ENCODE measurements around the gene CHST3. TPM values are rescaled to one million over a fixed set of nuclear protein-coding genes. Genes with fewer than 3 reads are reported as not detected.

The CHST3 gene
- total RNA-seq, 1 experiment from 2014 or later: 6.1 TPM

GRCh38 chr10:71931295-71931694 lies 32.9 kb upstream of the CHST3 start:
- Histone ChIP-seq H3K4me2 (ENCODE audit: insufficient read depth, insufficient read length, low read length) (no peak overlapping the region), H3K9me3 (ENCODE audit: control insufficient read depth, low read depth, low read length) (no peaks in the 10 kb centered on the region), H2BK12ac (ENCODE audit: insufficient read length, low read depth, low read length) (no peak overlapping the region), H3K79me1 (ENCODE audit: insufficient read depth, low read depth, low read length, poor library complexity, severe bottlenecking) (no peaks in the 10 kb centered on the region), H3K79me2 (ENCODE audit: insufficient read depth, low read length) (no peaks in the 10 kb centered on the region), H2AFZ (ENCODE audit: low read length) (no peak overlapping the region), H3K18ac (ENCODE audit: insufficient read length, low read depth, low read length) (no peak overlapping the region), H3K27ac (ENCODE audit: insufficient read length, low read depth, low read length) (no peak overlapping the region), H2BK120ac (ENCODE audit: low read depth, low read length, poor library complexity, severe bottlenecking) (no peak overlapping the region), H3K27me3 (ENCODE audit: insufficient read depth, low read length) (no peaks in the 10 kb centered on the region), H3T11ph (ENCODE audit: low read length) (no peak overlapping the region), H3K23ac (ENCODE audit: insufficient read length, low read depth, low read length) (no peak overlapping the region), H3K56ac (ENCODE audit: insufficient read length, low read depth, low read length) (no peak overlapping the region), H4K5ac (ENCODE audit: insufficient read length, low read depth, low read length) (no peak overlapping the region), H4K91ac (ENCODE audit: insufficient read length, low read depth, low read length) (no peak overlapping the region), H4K20me1 (ENCODE audit: control insufficient read depth, insufficient read depth, insufficient read length) (no peaks in the 10 kb centered on the region), H2BK15ac (ENCODE audit: low read depth, low read length) (no peak overlapping the region), H3K4ac (ENCODE audit: low read depth, low read length) (no peak overlapping the region), H3K14ac (ENCODE audit: insufficient read depth, low read length) (no peak overlapping the region), H2BK5ac (ENCODE audit: insufficient read length, low read length) (no peak overlapping the region), H3K9ac (ENCODE audit: extremely low read depth, insufficient read length, low read length) (no peak overlapping the region), H2AK5ac (ENCODE audit: insufficient read length, low read length) (no peak overlapping the region), H3K23me2 (ENCODE audit: insufficient read length, low read depth, low read length, poor library complexity, severe bottlenecking) (no peaks in the 10 kb centered on the region), H3K4me1 (ENCODE audit: insufficient read depth, low read length) (no peaks in the 10 kb centered on the region), H2BK20ac (ENCODE audit: low read depth, low read length, poor library complexity, severe bottlenecking) (no peak overlapping the region), H4K8ac (replicated peaks; ENCODE audit: insufficient read length, low read depth, low read length) (no peak overlapping the region)
- Mint-ChIP-seq H3K27ac (no peak overlapping the region), H3K9me3 (peaks cover 7 to 15% of the 10 kb centered on the region in 2 experiments; a peak in 4 of 5 replicates), H3K4me1 (no peaks in the 10 kb centered on the region), H3K27me3 (ENCODE audit: low read depth) (peaks cover 10% of the 10 kb centered on the region), H3K36me3 (ENCODE audit: insufficient read depth in 1 of 3, low read depth in 3 of 3) (no peaks in the 10 kb centered on the region), H3K4me3 (no peak overlapping the region)
- WGBS (ENCODE audit: extremely low coverage, insufficient read length, low lambda C conversion rate): no CpG with 5 or more reads among the region's 1 CpG
- DNase-seq: no peak
- TF ChIP-seq CTCF (conservative IDR thresholded peaks at IDR 0.05): no peak

Data from H9 (cell line).